ENCODE data around the gene AGER.
"Not testable (repeated sequence)": the region's sequence is repeated elsewhere in the genome, so short reads cannot be mapped to it uniquely, and the experiment has no call there.

- TF ChIP-seq CTCF (conservative IDR thresholded peaks at IDR 0.05; ENCODE audit: low read depth, low read length); POLR2A (IDR thresholded peaks at IDR 0.05; ENCODE audit: low read depth, low read length); MAZ (IDR thresholded peaks at IDR 0.05; ENCODE audit: borderline replicate concordance, low read depth, low read length); MXI1 (IDR thresholded peaks at IDR 0.05; ENCODE audit: borderline replicate concordance, low read depth, low read length); RAD21 (IDR thresholded peaks at IDR 0.05; ENCODE audit: low read length); SMC3 (IDR thresholded peaks at IDR 0.05; ENCODE audit: low read depth, low read length); RFX5 (IDR thresholded peaks at IDR 0.05; ENCODE audit: low read depth, low read length); USF2 (IDR thresholded peaks at IDR 0.05; ENCODE audit: low read depth, low read length); CEBPB (IDR thresholded peaks at IDR 0.05; ENCODE audit: low read depth, low read length); MAFK (IDR thresholded peaks at IDR 0.05; ENCODE audit: low read depth, low read length); NFE2L2 (IDR thresholded peaks at IDR 0.05; ENCODE audit: low read depth, low read length): not testable (repeated sequence)
Measured at GRCh38 chr6:32186151-32186840, 2.2 kb upstream of the AGER start.

Data from IMR-90 (cell line).